GM21423 (cell line): ENCODE data around the gene TMEM37.
"Not testable (repeated sequence)": the region's sequence is repeated elsewhere in the genome, so short reads cannot be mapped to it uniquely, and the experiment has no call there.

Source experiments
- ATAC-seq: cut with Tn5 transposase; IDR thresholded peaks from one replicate; pipeline ENCODE4 v1.9.1; 2021; ENCODE audit warnings: mild to moderate bottlenecking, moderate library complexity; ENCODE audit not compliant: unreplicated experiment

TMEM37 gene, protein sequence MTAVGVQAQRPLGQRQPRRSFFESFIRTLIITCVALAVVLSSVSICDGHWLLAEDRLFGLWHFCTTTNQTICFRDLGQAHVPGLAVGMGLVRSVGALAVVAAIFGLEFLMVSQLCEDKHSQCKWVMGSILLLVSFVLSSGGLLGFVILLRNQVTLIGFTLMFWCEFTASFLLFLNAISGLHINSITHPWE

DNA sequence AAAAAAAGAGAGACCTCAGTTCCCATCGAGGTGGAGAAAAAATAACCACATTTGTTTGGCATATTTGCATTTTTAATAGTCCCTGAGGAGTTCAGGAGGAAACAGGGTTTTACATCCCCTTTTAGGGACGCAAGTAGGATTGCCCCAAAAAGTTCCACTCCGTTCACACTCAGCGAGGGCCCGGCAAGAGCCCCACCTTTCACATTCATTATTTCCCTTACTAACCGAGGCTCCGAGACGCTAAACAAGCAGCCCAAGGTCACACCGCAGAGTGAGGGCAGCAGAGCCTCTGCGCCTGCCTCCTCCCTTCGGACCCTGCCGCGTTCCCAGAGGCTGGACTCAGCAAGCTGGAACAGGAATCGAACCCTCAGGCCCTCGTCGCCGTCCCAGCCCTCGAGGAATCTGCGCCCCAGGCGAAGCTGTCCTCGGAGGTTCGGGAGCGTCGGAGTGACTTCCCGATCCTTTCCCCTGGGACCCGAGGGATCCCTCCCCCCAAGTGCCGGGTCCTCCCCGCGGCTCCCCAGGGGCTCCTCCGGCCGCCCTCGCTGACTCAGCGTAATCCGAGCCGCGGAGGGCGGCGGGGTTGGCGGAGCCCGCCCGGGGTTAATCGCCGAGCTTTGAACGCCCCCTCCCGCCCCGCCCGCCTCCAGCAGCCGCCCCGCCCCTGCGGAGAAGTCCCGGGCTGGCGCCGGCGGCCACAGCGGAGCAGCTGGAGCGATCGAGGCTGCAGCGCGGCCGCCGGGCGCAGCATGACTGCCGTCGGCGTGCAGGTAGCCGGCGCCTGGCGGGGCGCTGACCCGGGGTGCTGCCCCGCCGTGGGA, at the start of gene TMEM37:
Gene TMEM37, plus strand, starts transcription at position 700 of the 821 bp plus-strand sequence. Its CDS starts 50 bp downstream, at position 750.
- ATAC-seq: peak; percentile 62

DNA sequence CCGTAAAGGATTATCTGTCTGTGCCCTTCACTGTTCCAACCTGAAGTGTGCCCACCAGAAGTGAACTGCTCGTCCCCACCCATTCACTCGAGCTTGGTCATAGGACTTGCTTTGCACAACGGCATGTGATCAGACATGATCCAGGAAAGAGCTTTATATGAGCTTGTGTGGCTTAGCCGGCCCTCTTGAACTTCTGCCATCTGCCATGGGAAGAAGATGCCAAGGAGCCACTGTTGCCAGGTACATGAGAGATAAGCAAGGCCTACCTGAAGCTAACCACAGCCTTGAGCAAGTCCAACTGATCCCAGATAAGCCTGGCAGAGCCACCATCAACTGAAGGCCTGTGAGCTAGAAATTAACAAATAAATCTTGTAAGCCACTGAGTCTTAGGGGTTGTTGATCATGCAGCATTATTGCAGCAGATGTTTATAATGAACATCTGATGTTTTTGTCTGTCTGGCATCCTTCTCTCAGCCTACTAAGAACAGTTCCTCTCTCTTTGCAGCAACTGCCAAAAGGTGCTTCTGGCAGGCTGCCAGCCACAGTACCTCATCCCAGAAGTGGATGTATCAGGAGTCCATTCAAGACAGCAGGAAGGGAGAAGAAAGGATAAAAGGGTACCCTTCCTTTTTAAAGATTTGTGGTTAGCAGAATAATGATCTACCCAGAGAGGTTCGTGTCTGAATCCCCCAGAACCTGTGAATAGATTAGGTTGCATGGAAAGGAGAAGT, 48.1 kb upstream of the TMEM37 start:
- no peak for ATAC-seq

DNA sequence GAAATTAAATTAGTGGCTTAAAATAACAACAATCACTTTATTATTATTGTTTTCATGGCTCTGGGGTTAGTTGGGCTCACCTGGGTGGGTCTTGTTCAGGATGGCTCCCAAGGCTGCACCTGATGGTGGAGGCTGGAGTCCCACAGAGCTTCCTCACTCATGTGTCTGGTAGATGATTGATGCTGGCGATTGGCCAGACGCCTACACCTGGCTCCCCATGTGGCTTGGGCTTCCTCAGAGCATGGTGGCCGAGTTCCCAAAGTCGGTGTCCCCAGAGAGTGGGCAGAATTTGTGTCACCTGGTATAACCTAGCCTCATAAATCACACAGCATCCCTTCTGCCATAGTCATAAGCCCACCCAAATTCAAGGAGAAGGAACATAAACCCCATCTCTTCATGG, 46.7 kb upstream of the TMEM37 start:
- ATAC-seq: no peak

DNA sequence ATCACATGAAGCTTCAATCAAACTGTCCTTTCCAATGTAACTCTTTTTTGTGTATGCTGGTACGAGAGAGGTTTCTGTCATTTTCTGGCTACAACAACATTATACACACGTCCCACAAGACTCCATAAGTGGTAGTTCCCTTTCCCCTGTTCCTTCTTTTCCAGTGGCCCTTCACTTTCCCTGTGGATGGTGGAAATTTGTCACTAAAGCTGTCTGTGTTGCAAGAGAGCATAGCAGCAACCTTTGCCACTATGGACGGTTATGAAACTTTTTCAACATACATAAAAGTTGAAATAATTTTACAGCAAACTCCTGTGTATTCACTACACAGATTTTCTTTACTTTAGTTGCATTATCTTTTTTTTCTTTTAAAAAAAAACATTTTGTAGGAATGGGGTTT, 46.2 kb upstream of the TMEM37 start:
- ATAC-seq: no peak

DNA sequence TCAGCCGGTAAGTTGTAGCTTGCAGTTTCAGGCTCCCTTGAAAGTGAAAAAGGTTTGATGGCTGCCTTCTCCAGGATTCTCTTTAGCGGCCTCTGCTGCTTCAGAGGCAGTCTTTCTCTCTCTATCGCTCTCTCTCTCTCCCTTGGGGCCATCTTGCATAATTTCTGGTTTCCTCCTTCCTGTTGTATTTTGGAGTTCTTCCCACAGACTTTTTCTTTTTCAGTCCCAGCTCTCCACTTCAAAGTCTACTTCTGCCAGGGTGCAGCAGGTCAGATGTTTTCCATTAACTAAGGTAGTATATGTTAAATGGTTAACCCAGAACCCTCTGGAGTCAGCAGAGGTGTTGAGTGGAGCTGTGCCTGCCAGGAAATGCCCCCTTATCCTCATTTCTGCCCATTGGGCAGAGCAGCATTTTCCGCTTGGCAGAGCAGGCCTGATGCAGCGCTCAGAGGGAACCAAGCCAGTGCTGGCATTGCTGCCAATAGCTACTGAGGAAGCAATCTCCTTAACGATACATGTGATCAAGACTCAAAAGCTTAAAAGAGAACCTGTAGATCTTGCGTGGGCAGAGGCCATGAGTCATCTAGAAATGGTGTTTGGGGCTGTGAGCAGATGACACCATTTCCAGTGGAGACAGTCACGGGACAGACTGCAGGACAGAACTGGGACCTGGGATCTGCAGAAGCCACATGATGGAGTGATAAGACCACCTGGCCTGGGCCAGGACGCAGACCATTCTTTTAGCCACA, 44.1 kb upstream of the TMEM37 start:
- ATAC-seq: peak; percentile 75

DNA sequence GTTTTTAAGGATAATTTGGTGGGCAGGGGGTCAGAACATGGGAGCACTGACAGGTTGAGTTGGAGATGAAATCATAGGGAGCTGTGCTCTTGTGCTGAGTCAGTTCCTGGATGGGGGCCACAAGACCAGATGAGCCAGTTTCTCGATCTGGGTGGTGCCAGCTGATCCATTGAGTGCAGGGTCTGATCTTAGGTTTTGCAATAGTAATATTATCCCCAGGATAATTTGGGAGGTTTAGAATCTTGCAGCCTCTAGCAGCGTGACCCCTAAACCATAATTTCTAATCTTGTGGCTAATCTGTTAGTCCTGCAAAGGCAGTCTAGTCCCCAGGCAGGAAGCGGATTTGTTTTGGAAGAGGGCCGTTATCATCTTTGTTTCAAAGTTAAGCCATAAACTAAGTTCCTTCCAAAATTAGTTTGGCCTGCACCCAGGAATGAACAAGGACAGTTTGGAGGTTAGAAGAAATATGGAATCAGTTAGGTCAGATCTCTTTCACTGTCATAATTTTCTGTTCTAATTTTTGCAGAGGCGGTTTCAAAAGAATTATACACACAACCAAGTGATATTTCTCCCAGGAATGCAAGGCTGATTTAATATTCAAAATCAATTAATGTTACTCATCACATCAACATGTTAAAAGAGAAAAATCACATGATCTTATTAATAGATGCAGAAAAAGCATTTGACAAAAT, 41.9 kb upstream of the TMEM37 start:
- ATAC-seq: no peak

DNA sequence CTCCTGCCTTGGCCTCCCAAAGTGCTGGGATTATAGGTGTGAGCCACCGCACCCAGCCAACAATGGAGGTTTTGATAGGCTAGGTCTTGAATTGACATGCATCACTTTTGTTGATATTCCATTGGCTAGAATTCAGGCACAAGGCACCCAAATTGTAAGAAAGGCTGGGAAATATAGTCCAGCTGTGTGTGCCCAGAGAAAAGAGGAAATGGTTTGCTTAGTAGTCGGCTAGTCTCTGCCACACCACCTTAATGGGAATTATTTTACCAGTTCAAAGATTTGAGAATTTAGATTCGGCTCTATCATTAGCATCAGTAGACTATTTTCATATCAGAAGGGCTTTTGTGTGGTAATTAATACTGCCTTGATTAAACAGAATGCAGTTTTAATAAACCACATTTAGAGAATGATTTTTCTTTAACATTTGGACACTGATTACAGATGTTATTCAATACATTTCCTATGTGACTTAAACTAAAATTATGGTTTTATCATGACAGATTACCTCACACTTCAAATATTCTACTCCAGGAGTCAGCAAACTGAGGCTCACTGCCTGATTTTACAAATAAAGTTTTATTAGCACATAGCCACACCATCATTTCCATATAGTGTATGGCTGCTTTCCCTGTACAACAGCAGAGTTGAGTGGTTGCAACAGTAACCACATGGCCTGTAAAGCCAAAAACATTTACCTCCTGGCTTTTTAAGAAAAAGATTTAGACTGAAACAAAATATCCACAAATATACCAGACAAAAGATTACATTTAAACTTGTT, 37.5 kb upstream of the TMEM37 start:
- no peak for ATAC-seq

DNA sequence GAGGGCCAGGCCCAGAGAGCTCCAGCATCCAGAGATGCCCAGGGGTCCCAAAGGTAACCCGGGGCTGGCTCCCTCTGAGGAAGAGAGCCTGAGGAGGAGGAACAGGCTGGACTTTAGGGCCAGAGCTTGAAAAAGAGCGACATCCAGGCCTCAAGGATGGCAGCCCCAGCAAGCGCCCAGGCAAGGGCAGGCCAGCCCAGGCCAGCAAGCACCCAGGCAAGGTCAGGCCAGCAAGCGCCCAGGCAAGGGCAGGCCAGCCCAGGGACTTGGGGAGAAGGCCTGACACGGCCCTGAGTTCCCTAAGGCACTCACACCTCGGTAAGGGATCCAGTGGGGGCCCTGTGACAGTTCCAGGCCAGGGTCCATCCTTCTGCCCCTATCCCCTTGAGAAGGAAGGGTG, 34.5 kb upstream of the TMEM37 start:
- no peak for ATAC-seq

DNA sequence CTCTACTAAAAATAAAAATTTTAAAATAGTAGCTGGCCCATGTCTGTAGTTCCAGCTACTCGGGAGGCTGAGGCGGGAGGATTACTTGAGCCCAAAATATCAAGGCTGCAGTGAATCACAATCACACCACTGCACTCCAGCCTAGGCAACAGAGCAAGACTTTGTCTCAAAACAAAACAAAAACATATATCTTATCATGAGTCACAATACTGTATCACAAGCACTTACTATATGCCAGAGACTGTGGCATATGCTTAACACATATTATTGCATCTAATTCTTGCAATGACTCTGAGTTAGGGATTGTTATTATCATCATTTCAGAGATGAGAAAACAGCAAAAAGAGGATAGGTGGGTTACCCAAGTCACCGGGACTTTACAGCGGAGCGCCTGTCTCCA, 29.5 kb upstream of the TMEM37 start:
- ATAC-seq: no peak

DNA sequence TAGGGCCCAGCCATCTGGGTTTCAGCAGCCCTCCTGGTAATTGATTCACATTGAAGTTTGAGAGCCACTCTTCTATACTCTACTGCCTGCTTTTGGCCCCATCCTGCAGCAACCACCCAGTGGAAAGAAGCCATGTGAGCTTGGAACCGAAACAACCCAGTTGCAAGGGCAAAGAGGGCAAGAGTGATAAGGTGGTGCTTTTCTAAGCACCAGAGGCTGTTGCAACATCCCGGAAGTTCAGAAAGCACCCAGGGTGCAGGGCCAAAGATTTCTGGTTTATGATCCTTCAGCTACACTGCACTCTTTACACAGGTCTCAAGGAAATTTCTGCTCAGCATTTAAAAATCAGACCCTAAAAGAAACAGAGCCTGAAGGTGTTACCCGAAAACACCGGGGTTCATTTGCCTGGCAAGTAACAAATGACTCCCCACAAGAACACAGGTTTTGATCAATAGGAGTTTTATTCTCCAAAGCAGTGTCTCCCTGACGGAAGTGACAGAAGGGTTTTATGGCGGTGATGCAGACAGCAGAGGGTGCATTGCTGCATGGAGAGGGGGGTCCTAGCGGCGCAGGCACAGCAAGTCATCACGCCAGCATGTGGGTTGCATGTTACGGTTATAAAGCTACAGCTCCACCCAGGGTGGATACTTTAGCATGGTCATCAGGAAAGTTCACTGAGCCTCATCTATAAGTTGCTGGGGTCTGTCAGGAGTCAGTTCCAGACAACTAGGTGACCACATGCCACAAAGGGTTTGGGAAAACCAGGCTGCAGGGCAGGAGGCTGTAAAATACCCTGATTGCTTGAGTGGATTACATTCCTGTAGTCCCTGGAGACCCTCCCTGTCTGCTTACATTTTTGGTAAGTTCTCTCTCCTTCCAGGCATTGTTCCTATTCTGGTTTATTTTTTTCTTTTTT, 28.8 kb upstream of the TMEM37 start:
- no peak for ATAC-seq

DNA sequence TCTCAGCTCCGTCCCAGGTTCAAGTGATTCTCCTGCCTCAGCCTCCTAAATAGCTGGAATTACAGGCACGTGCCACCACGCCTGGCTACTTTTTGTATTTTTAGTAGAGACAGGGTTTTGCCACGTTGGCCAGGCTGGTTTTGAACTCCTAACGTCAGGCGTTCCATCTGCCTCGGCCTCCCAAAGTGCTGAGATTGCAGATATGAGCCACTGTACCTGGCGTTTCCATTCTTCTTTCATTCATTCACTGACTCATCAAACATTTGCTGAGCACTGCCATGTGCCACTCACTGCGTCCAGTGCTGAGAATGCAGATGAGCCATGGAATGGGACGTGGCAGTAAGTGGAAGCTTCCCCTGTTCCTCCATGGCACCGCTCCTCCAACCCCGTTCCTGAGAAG, 28.0 kb upstream of the TMEM37 start:
- not testable (repeated sequence) for ATAC-seq

DNA sequence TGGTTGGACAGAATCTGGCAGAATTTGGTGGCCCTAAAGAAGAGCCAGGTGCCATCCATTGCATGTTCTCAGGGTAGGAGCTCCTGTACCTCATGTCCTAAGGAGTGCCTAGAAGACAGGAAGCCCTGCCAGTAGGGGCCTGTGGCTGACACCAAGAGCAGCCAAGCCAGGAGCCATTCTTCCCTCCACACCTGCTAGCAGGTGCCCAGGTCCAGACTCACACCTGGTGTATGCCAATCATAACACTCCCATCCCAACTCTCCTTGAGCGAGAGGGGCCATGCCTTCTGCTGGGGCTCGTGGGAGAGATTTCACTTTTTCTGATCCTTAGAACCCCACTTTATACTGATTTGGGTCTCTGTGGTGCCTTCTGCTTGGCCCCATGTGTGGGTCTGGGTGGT, 26.5 kb upstream of the TMEM37 start:
- no peak for ATAC-seq

DNA sequence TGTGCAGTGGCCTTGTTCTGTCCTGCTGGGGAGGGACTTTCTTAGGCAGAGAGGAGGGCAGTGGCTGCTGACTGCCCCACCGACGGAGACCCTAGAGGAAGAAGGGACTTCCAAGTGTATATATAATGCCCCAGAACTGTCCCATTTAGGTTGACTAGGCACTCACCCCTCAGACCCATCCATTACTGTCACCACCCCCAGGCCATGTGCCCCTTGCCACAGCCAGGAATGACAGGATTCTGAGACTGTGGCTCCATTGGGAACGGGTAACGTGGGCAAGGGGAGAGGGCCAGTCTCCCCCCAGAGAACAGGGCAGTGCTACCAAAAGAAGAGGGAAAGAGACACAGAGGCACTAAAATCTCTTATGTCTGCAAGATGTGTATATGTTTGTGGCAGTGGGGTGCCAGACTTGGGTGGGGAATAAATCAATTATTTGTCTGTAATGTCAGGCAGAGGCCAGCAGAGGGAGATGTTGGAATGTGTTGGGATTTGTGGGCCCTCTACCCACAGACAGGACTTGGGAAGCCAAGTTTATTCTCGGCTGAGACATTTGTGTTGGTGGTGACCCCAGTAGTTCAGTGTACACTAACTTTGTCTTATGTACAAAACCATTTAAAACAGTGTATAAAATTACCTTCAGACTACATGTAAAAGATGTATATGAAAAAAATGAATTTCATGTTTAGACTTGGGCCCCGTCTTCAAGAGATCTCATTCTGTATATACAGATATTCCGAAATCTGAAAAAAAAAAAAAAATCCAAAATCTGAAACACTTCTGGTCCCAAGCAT, 24.0 kb upstream of the TMEM37 start:
- no peak for ATAC-seq

DNA sequence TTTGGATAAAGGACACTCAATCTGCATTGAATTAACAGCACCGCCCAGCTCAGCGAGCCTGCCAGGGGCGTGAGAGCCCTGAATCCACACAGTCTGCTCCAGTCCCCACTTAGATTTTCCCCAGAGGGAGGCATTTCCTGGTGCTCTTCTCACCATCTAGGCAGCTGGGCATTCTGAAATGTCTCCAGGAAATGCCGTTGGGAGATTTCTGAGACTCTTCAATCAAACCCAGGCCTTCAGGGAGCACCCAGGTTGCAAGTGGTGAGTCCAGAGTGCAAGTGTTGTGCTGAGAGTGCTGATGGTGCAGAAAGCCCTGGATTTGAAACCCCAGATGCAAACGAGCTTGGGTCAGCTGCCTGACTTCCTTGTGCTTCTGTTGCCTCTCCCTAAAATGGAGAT, 23.4 kb upstream of the TMEM37 start:
- no peak for ATAC-seq

DNA sequence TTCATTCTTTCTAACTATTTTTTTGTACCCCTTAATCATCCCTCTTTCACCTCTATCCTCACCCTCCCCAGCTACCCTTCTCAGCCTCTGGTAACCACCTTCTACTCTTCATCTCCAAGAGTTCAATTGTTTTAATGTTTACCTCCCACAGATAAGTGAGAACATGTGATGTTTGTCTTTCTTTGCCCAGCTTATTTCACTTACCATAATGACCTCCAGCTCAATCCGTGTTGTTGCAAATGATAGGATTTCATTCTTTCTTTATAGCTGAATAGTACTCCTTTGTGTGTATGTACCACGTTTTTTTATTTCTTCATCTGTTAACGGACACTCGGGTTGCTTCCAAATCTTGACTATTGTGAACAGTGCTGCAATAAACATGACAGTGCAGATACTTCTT, 22.1 kb upstream of the TMEM37 start:
- ATAC-seq: no peak

DNA sequence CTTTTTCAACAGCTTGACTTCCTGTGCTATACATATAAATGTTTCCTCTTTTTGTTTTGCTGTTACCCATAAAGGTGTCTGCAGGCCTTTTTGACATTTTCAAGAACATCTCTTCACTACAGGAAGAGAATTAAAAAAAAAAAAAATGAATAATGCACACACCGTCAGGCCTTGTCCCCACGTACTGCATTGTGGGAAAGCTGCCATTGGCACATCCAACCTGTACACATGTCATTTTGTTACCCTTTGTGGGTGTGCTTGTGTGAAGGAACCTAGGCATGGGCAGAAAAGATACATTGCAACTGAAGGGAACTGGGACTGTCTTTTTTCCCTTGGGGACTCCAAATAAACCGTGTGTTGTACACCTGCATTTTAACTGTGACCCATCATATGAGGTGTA, 16.8 kb upstream of the TMEM37 start:
- ATAC-seq: no peak

DNA sequence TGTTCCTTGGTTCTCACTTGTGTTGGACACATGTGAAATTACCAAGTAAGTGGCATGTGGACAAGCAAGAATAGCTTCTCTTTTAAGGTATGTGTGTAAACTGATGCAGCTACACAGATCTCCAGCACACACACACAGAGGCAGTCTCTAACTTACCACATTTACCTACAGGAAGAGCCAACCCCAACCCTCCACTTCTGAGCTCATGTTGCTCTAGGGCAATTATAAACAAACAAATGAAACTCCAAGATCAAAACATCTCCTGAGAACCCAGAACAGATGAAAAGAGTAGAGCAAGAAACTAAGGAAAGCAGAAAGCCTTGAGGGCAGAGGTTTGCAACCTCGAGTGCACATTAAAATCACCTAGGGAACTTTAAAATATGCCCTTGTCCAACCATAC, 16.0 kb upstream of the TMEM37 start:
- no peak for ATAC-seq

DNA sequence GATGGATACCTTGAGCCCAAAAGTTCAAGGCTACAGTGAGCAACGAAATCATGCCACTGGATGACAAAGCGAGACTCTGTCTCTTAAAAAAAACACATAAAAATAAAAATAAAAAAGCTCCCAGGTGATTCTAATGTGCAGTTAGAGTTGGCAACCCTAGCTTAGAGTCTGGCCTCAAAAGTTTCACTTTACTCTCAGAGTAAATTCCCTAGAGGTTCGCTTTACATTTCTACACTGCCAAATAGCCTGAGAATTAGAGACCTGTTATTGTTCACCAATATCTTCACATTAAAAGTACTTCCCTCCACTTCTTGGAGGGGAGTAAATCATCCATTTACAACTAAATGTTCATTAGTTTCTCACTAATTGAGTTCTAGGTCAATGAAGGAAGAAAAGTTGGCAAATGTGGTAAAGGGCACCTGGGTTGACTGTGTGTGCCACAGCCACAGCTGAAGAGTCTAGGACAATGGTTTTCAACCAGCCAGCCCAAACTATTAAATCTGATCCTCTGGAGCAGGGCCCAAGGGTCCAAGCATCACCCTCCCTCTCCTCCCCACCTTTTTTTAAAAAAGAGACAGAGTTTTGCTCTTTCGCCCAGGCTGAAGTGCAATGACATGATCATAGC, 15.2 kb upstream of the TMEM37 start:
- ATAC-seq: no peak
